ENCODE measurements around the gene DMXL1.
A peak's percentile ranks its signal among the peaks of the same experiment; 100 is the strongest.

The DMXL1 gene

GRCh38 chr5:119270960-119271757 is 200.3 kb downstream of the DMXL1 start:
- DNase-seq = peak; percentile 74 to 75

GRCh38 chr5:119271758-119272730 is 201.2 kb downstream of the DMXL1 start:
- no peak for DNase-seq

DNA sequence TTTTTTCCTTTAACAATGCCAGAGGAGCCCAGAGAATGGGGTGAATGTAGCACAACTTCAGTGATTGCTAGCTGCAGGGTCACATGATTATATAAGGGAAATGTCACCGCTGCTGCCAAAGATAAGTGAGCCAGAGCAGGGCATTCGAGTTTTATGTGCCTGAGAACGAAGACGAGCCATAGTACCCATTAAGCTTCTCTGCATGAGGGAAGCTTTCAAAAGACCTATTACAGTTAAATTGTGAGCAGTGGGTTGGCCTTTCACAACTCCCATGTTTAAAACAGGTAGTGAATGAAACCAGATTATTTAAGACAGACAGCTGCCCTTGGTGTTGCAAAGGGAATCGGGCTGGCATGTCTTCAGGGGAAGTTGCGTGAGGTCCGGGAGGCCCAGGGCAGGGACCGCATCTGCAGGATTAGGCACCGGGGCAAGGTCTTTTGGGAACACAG is 202.5 kb downstream of the DMXL1 start:
- peak; percentile 86 to 92 for DNase-seq

DNA sequence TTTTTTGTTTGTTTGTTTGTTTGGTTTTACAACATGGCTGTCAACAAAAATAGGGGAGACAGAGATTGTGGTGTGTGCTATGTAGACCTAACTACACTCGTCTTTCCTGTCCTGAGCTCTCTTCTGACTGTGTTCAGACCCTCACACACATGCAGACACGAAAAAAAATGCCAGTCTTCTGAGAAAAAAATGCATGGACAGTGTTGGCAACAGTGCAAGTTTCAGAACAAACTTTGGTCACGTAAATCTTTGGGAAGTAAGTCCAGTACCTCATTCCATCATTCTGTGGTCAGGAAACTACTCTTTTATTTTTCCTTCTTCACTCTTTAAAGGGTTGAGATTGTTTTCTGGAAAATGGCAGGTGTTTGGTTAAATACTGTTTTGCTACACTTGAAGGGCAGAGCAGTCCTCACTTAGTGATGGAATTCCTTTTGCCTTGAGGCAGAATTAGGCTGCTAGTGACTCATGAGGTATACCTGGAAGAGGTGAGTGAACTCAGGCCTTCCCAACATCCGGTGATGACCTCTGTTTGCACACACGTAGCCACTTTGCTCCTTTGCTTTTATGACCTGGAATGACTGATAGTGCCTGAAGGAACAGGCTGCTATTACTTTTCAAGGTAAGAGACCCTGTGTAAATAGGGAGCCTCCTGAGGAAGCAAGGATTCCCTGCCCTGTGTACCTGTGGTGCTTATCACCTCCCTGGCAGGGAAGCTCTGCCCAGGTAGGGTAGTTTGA is 203.3 kb downstream of the DMXL1 start:
- no peak for DNase-seq

DNA sequence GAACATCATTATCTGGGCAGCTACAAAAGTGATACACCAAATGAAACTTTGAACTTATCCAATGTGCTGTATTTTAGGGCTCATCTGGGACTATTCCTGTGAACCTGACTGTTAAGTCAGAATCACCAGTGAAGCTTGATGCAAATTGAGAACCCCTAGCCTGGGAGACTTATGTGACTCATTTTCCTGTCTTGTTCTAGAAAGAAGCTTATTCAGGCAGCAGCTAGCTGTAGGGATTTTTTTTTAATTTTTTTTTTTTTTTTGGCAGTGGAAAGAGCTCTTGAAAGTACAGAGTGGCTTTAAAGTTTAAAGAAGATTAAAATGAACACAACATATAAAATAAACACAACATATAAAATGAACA is 203.9 kb downstream of the DMXL1 start:
- DNase-seq = peak; percentile 28 to 29

- no peak for DNase-seq
Observed at GRCh38 chr5:119275146-119275545, 204.3 kb downstream of the DMXL1 start.

DNA sequence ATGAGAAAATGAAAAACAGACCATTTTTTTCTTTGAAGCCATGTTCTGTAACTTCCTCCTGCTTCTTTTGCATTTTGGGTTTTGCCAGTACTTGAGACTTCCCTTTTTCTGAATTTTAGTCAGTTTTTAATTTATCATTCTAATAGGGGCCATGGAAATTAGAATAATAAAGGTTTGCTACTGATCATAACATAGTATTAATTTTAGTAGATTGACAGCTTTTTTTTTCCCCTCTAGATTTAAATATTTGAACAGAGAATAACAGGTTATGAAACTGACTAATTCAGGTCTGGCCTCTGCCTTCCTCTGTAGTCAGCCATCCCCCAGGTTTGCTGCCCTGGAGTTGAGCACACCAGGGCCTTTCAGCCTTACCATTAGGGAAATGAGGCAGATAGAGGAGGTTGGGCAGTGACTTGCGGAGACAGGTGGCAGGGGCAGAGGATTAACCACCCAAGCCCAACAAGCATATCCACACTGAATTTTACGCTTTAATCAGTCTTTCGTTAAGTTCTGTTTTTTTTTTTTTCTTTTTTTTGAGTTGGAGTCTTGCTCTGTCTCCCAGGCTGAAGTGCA is 204.8 kb downstream of the DMXL1 start:
- DNase-seq = peak; percentile 55 to 63

GRCh38 chr5:119276978-119277377 is 206.1 kb downstream of the DMXL1 start:
- no peak for DNase-seq

DNA sequence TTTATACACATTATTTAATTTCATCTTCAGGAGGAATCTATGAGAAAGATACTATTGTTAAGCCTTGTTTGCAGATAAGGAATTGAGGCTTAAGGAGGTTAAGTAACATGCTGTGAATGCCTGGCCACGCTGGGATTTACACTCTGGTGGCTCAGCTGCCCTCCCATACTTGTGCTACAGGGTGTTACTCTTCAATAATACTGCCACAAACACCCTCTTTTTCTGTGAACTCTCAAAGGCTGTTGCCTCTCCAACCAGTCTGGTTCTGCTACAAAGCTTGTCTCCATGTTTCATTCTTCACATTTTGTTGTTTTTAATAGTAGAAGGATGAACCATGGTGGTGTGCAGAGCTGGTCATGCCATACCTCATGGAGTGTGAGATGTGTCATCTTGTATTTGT is 208.2 kb downstream of the DMXL1 start:
- no peak for DNase-seq

- no peak for DNase-seq
Observed at GRCh38 chr5:119280380-119280779, 209.5 kb downstream of the DMXL1 start.

DNA sequence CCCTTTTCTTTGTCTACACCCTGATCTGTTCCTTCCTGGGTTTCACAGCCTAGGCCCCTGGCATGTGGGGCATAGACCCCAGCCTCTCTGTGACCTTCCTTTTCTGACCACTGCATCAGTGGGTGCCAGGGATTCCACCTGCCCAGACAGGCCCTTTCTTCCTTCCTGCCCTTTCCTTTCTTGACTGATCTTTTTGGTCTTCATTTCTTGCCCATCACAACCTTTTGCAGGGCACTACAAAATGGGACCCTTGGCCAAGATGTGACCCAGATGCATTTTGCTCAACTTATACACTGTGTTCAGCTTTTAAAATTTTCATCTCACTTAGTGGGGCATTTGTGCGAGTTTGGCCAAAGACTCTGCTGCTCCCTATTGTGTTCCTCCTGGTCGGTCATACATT is 211.7 kb downstream of the DMXL1 start:
- no peak for DNase-seq

- no peak for DNase-seq
Observed at GRCh38 chr5:119284031-119284430, 213.1 kb downstream of the DMXL1 start.

DNA sequence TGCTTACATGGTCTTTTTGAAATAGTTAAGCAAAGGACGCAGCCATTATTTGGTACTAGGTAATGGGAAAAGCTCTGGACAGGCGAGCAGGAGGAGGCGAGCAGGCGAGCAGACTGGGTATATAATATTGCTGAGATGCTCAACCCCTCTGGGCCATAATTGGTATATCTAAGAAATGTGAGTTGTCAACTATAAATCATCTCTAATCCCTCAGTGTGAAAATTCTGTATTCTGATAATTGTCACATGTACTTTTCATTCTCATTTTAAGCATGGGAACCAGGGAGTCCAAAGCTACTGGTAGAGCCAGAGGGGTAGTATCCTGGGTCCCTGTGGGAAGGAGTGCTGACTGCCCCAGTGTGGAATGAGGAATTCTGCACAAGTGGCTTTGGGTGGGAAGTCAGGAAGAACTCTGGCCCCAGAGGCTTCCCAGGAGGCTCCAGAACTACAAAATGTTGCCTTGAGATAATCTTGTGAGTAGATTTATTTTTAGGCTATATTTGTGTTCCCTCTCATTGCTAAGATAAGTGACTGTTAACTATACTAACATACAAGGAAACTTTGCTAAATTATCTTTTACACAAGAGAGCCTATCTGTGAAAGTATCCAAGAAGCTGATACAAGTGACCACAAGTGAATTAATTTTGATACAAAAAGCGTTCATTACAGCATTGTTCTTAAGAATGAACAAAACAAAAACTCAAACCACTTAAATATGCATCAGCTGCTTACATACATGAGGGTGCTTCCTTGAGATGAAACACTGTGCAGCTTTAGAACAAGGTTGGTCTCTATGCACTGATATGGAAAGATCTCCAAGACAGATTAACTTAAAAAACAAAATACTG is 214.4 kb downstream of the DMXL1 start:
- DNase-seq = no peak

GRCh38 chr5:119286511-119287488 is 215.9 kb downstream of the DMXL1 start:
- no peak for DNase-seq

GRCh38 chr5:119287547-119288111 is 216.7 kb downstream of the DMXL1 start:
- no peak for DNase-seq

DNA sequence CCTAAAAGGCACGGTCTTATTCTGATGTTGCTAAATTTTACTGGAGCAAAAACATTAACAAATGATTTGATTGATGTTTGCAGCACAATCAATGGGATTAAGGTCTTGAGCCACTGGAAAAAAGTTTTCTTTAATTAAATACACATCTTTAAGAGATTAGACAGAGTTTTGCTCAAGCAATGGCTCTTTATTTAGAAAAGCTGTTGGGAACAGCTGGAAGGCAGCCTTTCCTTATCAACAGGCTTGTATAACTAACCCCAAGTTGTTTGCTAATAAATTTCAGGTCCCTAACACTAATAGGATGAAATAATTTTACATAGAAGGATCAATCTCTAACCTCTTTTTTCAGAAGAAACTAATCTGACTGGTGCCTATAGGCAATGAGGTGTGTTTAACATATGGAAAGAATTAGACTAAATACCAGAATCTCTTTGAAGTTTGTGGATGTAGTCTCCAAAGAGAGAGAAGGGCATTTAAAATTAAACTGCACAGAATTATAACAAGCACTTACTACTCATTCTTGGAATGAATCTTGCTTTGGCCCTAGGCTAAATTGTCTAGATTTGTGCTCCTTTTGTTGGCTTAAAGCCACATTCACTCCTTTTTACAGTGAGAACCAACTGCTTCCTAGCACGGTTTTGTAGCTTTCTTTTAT is 217.6 kb downstream of the DMXL1 start:
- DNase-seq = no peak

- DNase-seq = no peak
Observed at GRCh38 chr5:119289438-119290044, 218.7 kb downstream of the DMXL1 start.

DNA sequence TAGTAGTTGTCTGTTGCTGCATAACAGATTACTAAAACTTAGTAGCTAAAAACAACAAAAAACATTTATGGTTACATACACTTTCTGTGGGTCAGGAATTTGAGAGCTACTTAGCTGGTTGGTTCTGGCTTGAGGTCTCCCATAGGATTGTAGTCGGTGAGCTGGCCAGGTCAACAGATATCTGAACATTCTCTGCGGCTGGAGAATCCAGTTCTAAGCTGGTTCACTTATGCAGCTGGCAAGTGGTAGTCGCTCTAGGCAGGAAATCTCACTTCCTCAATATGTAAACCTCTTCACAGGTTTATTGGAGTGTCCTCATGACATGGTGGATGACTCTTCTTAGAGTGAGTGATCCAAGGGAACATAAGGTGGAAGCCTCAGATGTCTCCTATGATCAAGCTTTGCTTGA is 219.3 kb downstream of the DMXL1 start:
- DNase-seq = peak; percentile 22 to 33

DNA sequence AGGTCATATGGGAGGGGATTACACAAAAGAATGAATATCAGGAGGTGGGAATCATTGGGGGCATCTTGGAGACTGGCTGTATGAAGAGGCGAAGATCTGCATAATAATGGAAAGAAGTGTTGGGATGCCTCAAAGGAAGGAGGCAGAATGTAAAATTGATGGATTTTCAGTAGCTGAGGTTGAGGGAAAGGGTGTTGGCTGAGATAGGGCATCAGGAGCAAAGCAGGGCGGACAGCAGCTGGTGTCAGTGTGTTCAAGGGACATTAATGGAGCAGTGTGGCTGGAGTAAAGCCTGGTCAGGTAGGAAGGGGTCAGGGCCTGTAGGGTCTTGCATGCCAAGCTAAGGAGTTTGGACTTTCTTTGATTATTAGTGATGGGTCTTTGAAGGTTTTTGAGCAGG is 219.7 kb downstream of the DMXL1 start:
- DNase-seq = no peak
